HEK293T (cell line): ENCODE measurements around the gene MOB1A.

ENCODE experiments used
- CTCF ChIA-PET: fragments of 350-600 bp; formaldehyde crosslinking; extraction: SDS; loops from one replicate; lab custom pipeline; 2021; ENCODE audit warnings: antibody characterized with exemption, inconsistent platforms; lab: Yijun Ruan, JAX
- POLR2A ChIA-PET: fragments of 350-600 bp; formaldehyde crosslinking; extraction: SDS; loops from one replicate; lab custom pipeline; 2020; ENCODE audit warnings: antibody characterized with exemption, inconsistent platforms; lab: Yijun Ruan, JAX
- DNase-seq: peaks from one replicate; pipeline ENCODE4 v3.0.0; 2012; ENCODE audit warnings: mixed read lengths; ENCODE audit errors: extremely low spot score
- ARNT ChIP-seq: fragments of 450-650 bp; IDR thresholded peaks from 2 replicates; pipeline ENCODE4 v1.6.1; 2017; ENCODE audit warnings: mild to moderate bottlenecking
- BHLHE40 ChIP-seq: fragments of 450-650 bp; IDR thresholded peaks from 2 replicates; pipeline ENCODE4 v1.6.1; 2016; ENCODE audit warnings: mild to moderate bottlenecking, moderate library complexity, borderline replicate concordance
- CTBP1 ChIP-seq: fragments of 450-650 bp; IDR thresholded peaks from 2 replicates; pipeline ENCODE4 v1.6.1; 2016; ENCODE audit warnings: borderline replicate concordance
- ELF4 ChIP-seq: fragments of 450-650 bp; IDR thresholded peaks from 2 replicates; pipeline ENCODE4 v1.6.1; 2017; ENCODE audit warnings: antibody characterized with exemption
- FOXA1 ChIP-seq: fragments of 450-650 bp; IDR thresholded peaks from 2 replicates; pipeline ENCODE4 v1.6.1; 2016; ENCODE audit warnings: mild to moderate bottlenecking
- FOXK2 ChIP-seq: fragments of 450-650 bp; IDR thresholded peaks from 2 replicates; pipeline ENCODE4 v1.6.1; 2016; ENCODE audit warnings: mild to moderate bottlenecking
- FOXM1 ChIP-seq: fragments of 450-650 bp; IDR thresholded peaks from 2 replicates; pipeline ENCODE4 v1.6.1; 2017; ENCODE audit warnings: mild to moderate bottlenecking, borderline replicate concordance
- HDGF ChIP-seq: fragments of 450-650 bp; IDR thresholded peaks from 2 replicates; pipeline ENCODE4 v1.6.1; 2017; ENCODE audit warnings: antibody characterized with exemption, borderline replicate concordance
- L3MBTL2 ChIP-seq: fragments of 450-650 bp; conservative IDR thresholded peaks from 2 replicates; pipeline ENCODE4 v1.6.1; 2016; ENCODE audit warnings: mild to moderate bottlenecking
- LEF1 ChIP-seq: fragments of 450-650 bp; IDR thresholded peaks from 2 replicates; pipeline ENCODE4 v1.6.1; 2017; ENCODE audit warnings: mild to moderate bottlenecking, borderline replicate concordance
- NFRKB ChIP-seq: fragments of 450-650 bp; IDR thresholded peaks from 2 replicates; pipeline ENCODE4 v1.6.1; 2016; ENCODE audit warnings: mild to moderate bottlenecking, moderate library complexity
- PKNOX1 ChIP-seq: fragments of 450-650 bp; IDR thresholded peaks from 2 replicates; pipeline ENCODE4 v1.6.1; 2016
- SP1 ChIP-seq: fragments of 450-650 bp; IDR thresholded peaks from 2 replicates; pipeline ENCODE4 v1.6.1; 2017
- SUZ12 ChIP-seq: fragments of 450-650 bp; IDR thresholded peaks from 2 replicates; pipeline ENCODE4 v1.6.1; 2016; ENCODE audit warnings: mild to moderate bottlenecking
- TARDBP ChIP-seq: fragments of 450-650 bp; IDR thresholded peaks from 2 replicates; pipeline ENCODE4 v1.6.1; 2016
- ZNF384 ChIP-seq: fragments of 450-650 bp; IDR thresholded peaks from 2 replicates; pipeline ENCODE4 v1.6.1; 2016

MOB1A gene

GRCh38 chr2:74107071-74107470 is 71.6 kb downstream of the MOB1A start:
- CTCF ChIA-PET: no interaction called here
- no peak for DNase-seq
- POLR2A ChIA-PET: no interaction called here
- TF ChIP-seq HDGF (no peak), LEF1 (no peak), CTBP1 (no peak), BHLHE40 (no peak), SP1 (no peak), L3MBTL2 (no peak), PKNOX1 (no peak), FOXM1 (no peak), ARNT (no peak), FOXK2 (no peak), SUZ12 (no peak), ZNF384 (no peak), NFRKB (no peak), ELF4 (no peak), TARDBP (no peak), FOXA1 (no peak)

- DNase-seq: no peak
- POLR2A ChIA-PET: no interaction called here
- CTCF ChIA-PET: no interaction called here
- TF ChIP-seq HDGF (no peak), SP1 (no peak), LEF1 (no peak), FOXK2 (no peak)
These were observed 73.3 kb downstream of the MOB1A start for GRCh38 chr2:74105413-74105812.

- CTCF ChIA-PET: no interaction called here
- POLR2A ChIA-PET: no interaction called here
- no peak for DNase-seq
These were observed 73.8 kb downstream of the MOB1A start for GRCh38 chr2:74104839-74105238.

GRCh38 chr2:74103763-74104162 is 74.9 kb downstream of the MOB1A start:
- DNase-seq: no peak
- POLR2A ChIA-PET: interaction anchor here (1.4 kb wide), 1 partner anchor 16 kb away, joined by 3 read pairs; no protein-coding TSS in a partner anchor
- CTCF ChIA-PET: no interaction called here

More at GRCh38 chr2:74104839-74105238, 73.8 kb downstream of the MOB1A start:
- TF ChIP-seq FOXA1 (no peak), L3MBTL2 (no peak), PKNOX1 (no peak), NFRKB (no peak), LEF1 (no peak), FOXM1 (no peak), FOXK2 (no peak), ARNT (no peak), SP1 (no peak), ZNF384 (no peak), ELF4 (no peak), BHLHE40 (no peak), CTBP1 (no peak)

More at GRCh38 chr2:74103763-74104162, 74.9 kb downstream of the MOB1A start:
- TF ChIP-seq LEF1: no peak
- no peak for TF ChIP-seq SP1
- no peak for TF ChIP-seq PKNOX1
- TF ChIP-seq CTBP1: no peak
- TF ChIP-seq FOXK2: no peak
- TF ChIP-seq HDGF: no peak
- no peak for TF ChIP-seq L3MBTL2
- no peak for TF ChIP-seq NFRKB
- TF ChIP-seq TARDBP: no peak
- TF ChIP-seq BHLHE40: no peak
- no peak for TF ChIP-seq ELF4
- no peak for TF ChIP-seq FOXA1
- TF ChIP-seq SUZ12: no peak
- no peak for TF ChIP-seq ARNT
- TF ChIP-seq ZNF384: no peak
- no peak for TF ChIP-seq FOXM1
